Hepatocyte (in vitro differentiated cells): ENCODE data around the gene DNLZ. TPM values are rescaled to one million over a fixed set of nuclear protein-coding genes. Genes with fewer than 3 reads are reported as not detected.

Experiments
- DNase-seq: peaks from one replicate; pipeline ENCODE4 v3.0.0-alpha.2; 2016; ENCODE audit warnings: low spot score
- H2AFZ ChIP-seq: fragments of 200-600 bp; sonication (generic); 2 replicates; pipeline ENCODE4 v1.6.0; 2016; ENCODE audit warnings: antibody characterized with exemption, mild to moderate bottlenecking
- H3K27ac ChIP-seq: fragments of 200-600 bp; sonication (generic); 2 replicates; pipeline ENCODE4 v1.5.1; 2016; ENCODE audit warnings: mild to moderate bottlenecking
- H3K27me3 ChIP-seq: fragments of 200-600 bp; sonication (generic); 2 replicates; pipeline ENCODE4 v1.6.1; 2016
- H3K36me3 ChIP-seq: fragments of 200-600 bp; sonication (generic); replicated peaks from 2 replicates; pipeline ENCODE4 v1.5.1; 2016; ENCODE audit warnings: low read depth; ENCODE audit not compliant: insufficient read depth
- H3K4me1 ChIP-seq: fragments of 200-600 bp; sonication (generic); 2 replicates; pipeline ENCODE4 v1.5.1; 2016; ENCODE audit warnings: mild to moderate bottlenecking, moderate library complexity; ENCODE audit not compliant: insufficient read depth
- H3K4me2 ChIP-seq: fragments of 200-600 bp; sonication (generic); 2 replicates; pipeline ENCODE4 v1.6.0; 2016
- H3K4me3 ChIP-seq: fragments of 200-600 bp; sonication (generic); 2 replicates; pipeline ENCODE4 v1.5.1; 2016; ENCODE audit warnings: mild to moderate bottlenecking
- H3K79me2 ChIP-seq: fragments of 200-600 bp; sonication (generic); 2 replicates; pipeline ENCODE4 v1.6.0; 2017; ENCODE audit warnings: mild to moderate bottlenecking
- H3K9me2 ChIP-seq: fragments of 200-600 bp; sonication (generic); replicated peaks from 2 replicates; pipeline ENCODE4 v1.6.0; 2017; ENCODE audit warnings: mild to moderate bottlenecking; ENCODE audit not compliant: insufficient read depth
- H3K9me3 ChIP-seq: fragments of 200-600 bp; sonication (generic); 2 replicates; pipeline ENCODE4 v1.5.1; 2016; ENCODE audit warnings: low read depth, mild to moderate bottlenecking
- H4K20me1 ChIP-seq: fragments of 200-600 bp; sonication (generic); 2 replicates; pipeline ENCODE4 v1.6.0; 2016; ENCODE audit warnings: mild to moderate bottlenecking; ENCODE audit not compliant: insufficient read depth, poor library complexity, severe bottlenecking
- EZH2 ChIP-seq: fragments of 200-600 bp; sonication (generic); IDR thresholded peaks from 2 replicates; pipeline ENCODE4 v1.6.1; 2016; ENCODE audit warnings: antibody characterized with exemption, mild to moderate bottlenecking, borderline replicate concordance
- EZH2phosphoT487 ChIP-seq: fragments of 200-600 bp; sonication (generic); IDR thresholded peaks from one replicate; pipeline ENCODE4 v1.6.1; 2018; ENCODE audit warnings: antibody characterized with exemption, mild to moderate bottlenecking, low read depth, moderate library complexity; ENCODE audit not compliant: unreplicated experiment, severe bottlenecking
- WGBS: methylation state at CpG from one replicate; pipeline ENCODE4 v1.1.6; 2016; ENCODE audit warnings: low lambda C conversion rate; ENCODE audit errors: missing lambda C conversion rate; 5-methylcytosine and 5-hydroxymethylcytosine counted together
- polyA plus RNA-seq: library from polyadenylated mRNA; unstranded; fragments of >200 nt; fragmentation: Nextera tagmentation; extraction: Ambion mirVana; gene quantifications from 2 replicates; pipeline ENCODE4 v1.2.1, GENCODE V29; 2016
- total RNA-seq: library from RNA; depleted of rRNA; stranded (reverse); fragments of >200 nt; gene quantifications from 2 replicates; pipeline ENCODE4 v1.2.3, GENCODE V29; 2014
- TF ChIP-seq, protein P1 (sequence below): fragments of 200-600 bp; sonication (generic); IDR thresholded peaks from 2 replicates; pipeline ENCODE4 v1.5.1; 2016; ENCODE audit warnings: antibody characterized with exemption, mild to moderate bottlenecking; ENCODE audit not compliant: poor library complexity

DNLZ gene
- total and polyA plus RNA-seq, 2 experiments from 2014 or later = 21.5 to 24.3 TPM

DNA sequence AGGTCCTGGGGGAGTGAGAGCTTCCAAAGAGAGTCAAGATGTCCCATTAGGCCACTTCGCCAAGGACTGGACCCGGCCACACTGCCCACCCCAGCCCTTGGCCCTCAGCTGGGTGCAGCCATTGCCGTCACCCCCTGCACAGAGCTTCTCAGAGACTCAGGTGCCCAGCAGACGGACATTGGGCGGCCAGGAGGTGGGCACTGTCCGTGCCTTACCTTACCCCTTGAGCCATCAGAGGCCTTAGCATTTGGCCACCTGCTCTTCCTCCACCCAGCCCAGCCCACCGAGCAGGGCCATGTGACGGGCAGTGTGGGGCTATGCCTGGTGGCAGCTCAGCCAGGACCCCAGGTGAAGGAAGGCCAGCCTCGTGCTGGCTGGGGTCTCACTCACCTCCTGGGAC lies 3.3 kb upstream of the DNLZ start:
- Histone ChIP-seq H3K27ac (no peak overlapping the region), H3K79me2 (no peaks in the 10 kb centered on the region), H3K4me1 (no peaks in the 10 kb centered on the region), H3K9me2 (no peaks in the 10 kb centered on the region), H3K9me3 (no peaks in the 10 kb centered on the region), H3K4me3 (no peak overlapping the region), H4K20me1 (no peaks in the 10 kb centered on the region), H3K27me3 (no peaks in the 10 kb centered on the region), H3K4me2 (no peak overlapping the region), H2AFZ (no peak overlapping the region), H3K36me3 (no peaks in the 10 kb centered on the region)
- WGBS = 92% methylated on average over 9 of the region's 9 CpGs
- no peak for DNase-seq
- TF ChIP-seq, protein P1, sequence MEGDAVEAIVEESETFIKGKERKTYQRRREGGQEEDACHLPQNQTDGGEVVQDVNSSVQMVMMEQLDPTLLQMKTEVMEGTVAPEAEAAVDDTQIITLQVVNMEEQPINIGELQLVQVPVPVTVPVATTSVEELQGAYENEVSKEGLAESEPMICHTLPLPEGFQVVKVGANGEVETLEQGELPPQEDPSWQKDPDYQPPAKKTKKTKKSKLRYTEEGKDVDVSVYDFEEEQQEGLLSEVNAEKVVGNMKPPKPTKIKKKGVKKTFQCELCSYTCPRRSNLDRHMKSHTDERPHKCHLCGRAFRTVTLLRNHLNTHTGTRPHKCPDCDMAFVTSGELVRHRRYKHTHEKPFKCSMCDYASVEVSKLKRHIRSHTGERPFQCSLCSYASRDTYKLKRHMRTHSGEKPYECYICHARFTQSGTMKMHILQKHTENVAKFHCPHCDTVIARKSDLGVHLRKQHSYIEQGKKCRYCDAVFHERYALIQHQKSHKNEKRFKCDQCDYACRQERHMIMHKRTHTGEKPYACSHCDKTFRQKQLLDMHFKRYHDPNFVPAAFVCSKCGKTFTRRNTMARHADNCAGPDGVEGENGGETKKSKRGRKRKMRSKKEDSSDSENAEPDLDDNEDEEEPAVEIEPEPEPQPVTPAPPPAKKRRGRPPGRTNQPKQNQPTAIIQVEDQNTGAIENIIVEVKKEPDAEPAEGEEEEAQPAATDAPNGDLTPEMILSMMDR = no peak
- TF ChIP-seq EZH2phosphoT487 = no peak
- TF ChIP-seq EZH2 = no peak

DNA sequence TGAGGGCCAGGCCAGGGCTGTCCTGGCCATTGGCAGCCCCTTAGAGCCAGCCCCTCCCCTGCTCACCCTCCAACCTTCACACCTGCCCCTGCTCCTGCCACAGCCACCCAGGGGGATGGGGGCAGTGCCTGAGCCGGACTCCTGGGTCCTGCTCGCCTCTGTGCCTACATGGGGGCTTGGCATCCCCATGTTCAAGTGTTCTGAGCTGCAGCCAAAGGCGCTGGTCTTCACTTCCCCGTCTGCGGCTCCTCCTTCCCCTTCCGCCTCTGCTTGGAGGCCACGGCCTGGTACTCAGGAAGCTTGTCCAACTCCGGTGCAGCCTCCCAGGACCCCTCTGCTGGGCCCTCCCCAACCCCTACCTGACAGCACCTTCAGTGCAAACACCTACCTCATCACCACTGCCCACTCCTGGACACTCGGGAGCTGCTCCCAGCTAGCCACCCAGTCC lies 2.3 kb upstream of the DNLZ start:
- 86% methylated on average over 9 of the region's 9 CpGs for WGBS
- no peak for DNase-seq
- no peaks in the 10 kb centered on the region for H3K79me2 ChIP-seq
- H3K9me2 ChIP-seq = no peaks in the 10 kb centered on the region
- no peaks in the 10 kb centered on the region for H3K36me3 ChIP-seq
- H3K4me3 ChIP-seq = no peak overlapping the region
- no peaks in the 10 kb centered on the region for H4K20me1 ChIP-seq
- peaks cover 4% of the 10 kb centered on the region for H3K4me1 ChIP-seq
- H3K27me3 ChIP-seq = no peaks in the 10 kb centered on the region
- H3K9me3 ChIP-seq = no peaks in the 10 kb centered on the region
- no peak overlapping the region for H3K27ac ChIP-seq
- no peak overlapping the region for H3K4me2 ChIP-seq
- no peak overlapping the region for H2AFZ ChIP-seq
- TF ChIP-seq, protein P1 = no peak
- TF ChIP-seq EZH2phosphoT487 (no peak), EZH2 (no peak)

DNA sequence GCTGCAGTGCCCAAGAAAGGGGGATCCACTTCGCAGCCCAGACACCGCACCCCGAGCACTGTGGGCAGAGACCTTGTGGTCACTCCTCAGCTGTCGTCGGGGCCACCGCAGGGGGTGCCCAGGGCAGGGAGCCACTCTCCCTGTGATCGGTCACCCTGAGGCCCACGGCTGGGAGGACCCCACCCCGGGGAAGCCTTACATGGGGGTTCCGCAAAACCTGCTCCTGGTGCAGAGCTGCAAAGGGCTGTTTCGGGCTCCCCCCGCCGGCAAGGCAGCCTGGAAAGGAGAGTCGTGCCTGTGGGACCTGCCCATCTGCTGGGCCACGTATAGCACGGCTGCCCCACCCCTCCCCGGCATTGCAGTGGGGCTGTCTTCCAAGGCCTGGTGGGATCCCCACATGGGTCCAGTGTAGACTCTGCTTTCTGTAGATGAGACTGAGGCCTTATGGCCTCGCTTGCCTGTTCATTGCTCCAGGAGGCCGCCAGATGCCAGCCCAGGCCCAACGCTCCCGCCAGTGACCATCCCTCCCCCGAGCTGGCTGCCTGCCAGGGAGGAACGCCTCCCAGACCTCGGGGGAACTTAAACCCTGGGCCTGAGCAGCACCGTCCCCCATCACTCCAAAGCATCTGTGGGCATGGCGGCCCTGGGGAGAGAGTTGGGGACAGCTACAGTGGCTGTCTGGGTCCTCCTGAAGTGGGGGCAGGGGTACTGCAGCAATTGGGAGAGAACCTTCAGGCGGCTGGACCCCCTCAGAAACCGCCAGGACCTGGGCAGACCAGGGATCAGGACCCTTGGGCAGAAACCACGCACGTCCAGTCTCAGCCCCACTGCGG lies 1.6 kb upstream of the DNLZ start:
- H3K27ac ChIP-seq = no peak overlapping the region
- no peaks in the 10 kb centered on the region for H4K20me1 ChIP-seq
- no peaks in the 10 kb centered on the region for H3K9me2 ChIP-seq
- H3K4me3 ChIP-seq = no peak overlapping the region
- H3K79me2 ChIP-seq = no peaks in the 10 kb centered on the region
- H3K4me2 ChIP-seq = no peak overlapping the region
- WGBS = 81% methylated on average over 30 of the region's 31 CpGs
- no peaks in the 10 kb centered on the region for H3K36me3 ChIP-seq
- no peaks in the 10 kb centered on the region for H3K9me3 ChIP-seq
- DNase-seq = no peak
- TF ChIP-seq, protein P1 = no peak
- TF ChIP-seq EZH2 (no peak), EZH2phosphoT487 (no peak)
- H3K4me1 ChIP-seq = peaks cover 6% of the 10 kb centered on the region
- H3K27me3 ChIP-seq = no peaks in the 10 kb centered on the region
- no peak overlapping the region for H2AFZ ChIP-seq
